Measurements from ENCODE around the gene CSPG4. TPM values are rescaled to one million over a fixed set of nuclear protein-coding genes. Genes with fewer than 3 reads are reported as not detected.

CSPG4 gene
- total and polyA plus RNA-seq, 2 of the 8 experiments (the other 6 are each of a cell fraction or from before 2014, with no cell fraction given) = 1.4 to 3.0 TPM

DNA sequence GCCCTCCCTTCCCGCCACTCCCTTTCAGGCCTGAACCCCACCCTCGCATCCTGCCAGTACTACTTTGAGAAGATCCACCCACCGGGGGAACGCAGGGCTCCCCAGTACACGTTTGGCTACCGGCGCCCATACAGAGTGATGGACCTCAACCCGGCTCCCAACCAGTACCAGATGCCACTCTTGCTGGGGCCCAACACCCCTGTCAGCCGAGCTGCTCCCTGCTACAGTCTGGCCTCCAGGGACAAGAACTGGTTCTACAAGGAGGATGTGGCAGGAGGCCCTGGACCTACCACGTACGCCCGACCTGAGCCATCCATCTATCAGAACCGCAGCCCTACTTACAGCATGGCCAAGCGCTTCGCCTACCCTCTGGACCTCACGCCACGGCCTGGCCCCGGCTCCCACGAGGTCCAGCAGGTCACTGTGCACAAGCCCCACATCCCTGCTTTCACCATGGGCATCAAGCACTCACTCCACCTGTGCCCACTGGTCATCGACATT, 14.4 kb upstream of the CSPG4 start:
- no peak overlapping the region for H3K18ac ChIP-seq (ENCODE audit: extremely low read depth, low read length)
- H4K20me1 ChIP-seq (replicated peaks in 1 of 2; ENCODE audit: control insufficient read depth in 1 of 2, insufficient read depth in 2 of 2, low read length in 2 of 2) = peaks cover 0 to 2% of the 10 kb centered on the region in 2 experiments
- no peak overlapping the region for H4K8ac ChIP-seq (ENCODE audit: extremely low read depth, insufficient read depth, low read length)
- no peak overlapping the region; a peak in 1 of 7 replicates for H3K9ac ChIP-seq (replicated peaks in 1 of 4; ENCODE audit: extremely low read depth in 1 of 4, low read depth in 3 of 4, low read length in 3 of 4)
- H4K5ac ChIP-seq (ENCODE audit: insufficient read length, low read depth, low read length) = no peak overlapping the region
- H3K27ac ChIP-seq (ENCODE audit: low read depth, low read length) = no peak overlapping the region
- no peaks in the 10 kb centered on the region; the same call in 1 of the 2 replicates for H3K79me1 ChIP-seq (ENCODE audit: low read depth, low read length)
- TF ChIP-seq POLR2AphosphoS5 (IDR thresholded peaks at IDR 0.05; ENCODE audit: low read depth, low read length) = no peak
- 0 out of 7 replicates have a peak, but pooled peaks cover 0 to 3% (median 0%) of the 10 kb centered on the region in 4 experiments for H3K4me1 ChIP-seq (replicated peaks in 1 of 4; ENCODE audit: control insufficient read depth in 3 of 4, insufficient read depth in 4 of 4, low read length in 3 of 4)
- DNase-seq (ENCODE audit: low read depth in 1 of 2, low spot score in 2 of 2) (no peak), FAIRE-seq (no peak)
- H3K14ac ChIP-seq (ENCODE audit: insufficient read length) = no peak overlapping the region
- no peak overlapping the region for H2BK12ac ChIP-seq (ENCODE audit: low read depth, low read length)
- H2AFZ ChIP-seq (ENCODE audit: low read length) = no peak overlapping the region
- H2BK5ac ChIP-seq (ENCODE audit: low read depth, low read length) = no peak overlapping the region
- 0 out of 2 replicates have a peak overlapping the region, but pooled peaks have one; percentile 53 for H2AK5ac ChIP-seq (ENCODE audit: low read depth, low read length)
- H2BK120ac ChIP-seq (replicated peaks; ENCODE audit: low read depth, low read length) = no peak overlapping the region
- no peak overlapping the region for H3K4me2 ChIP-seq (ENCODE audit: insufficient read depth in 1 of 2, low read depth in 2 of 2, low read length in 2 of 2)
- no peak overlapping the region for H2BK15ac ChIP-seq (ENCODE audit: low read length)
- no peaks in the 10 kb centered on the region for H3K23me2 ChIP-seq (ENCODE audit: low read depth, low read length)
- no peaks in the 10 kb centered on the region for H3K36me3 ChIP-seq (ENCODE audit: control insufficient read depth in 2 of 4, insufficient read depth in 4 of 4, low read length in 3 of 4)
- no peak overlapping the region for H3K23ac ChIP-seq (ENCODE audit: insufficient read length)
- H3K56ac ChIP-seq (replicated peaks; ENCODE audit: insufficient read length, low read depth, low read length) = no peak overlapping the region
- H4K91ac ChIP-seq (replicated peaks; ENCODE audit: insufficient read length, low read length) = no peak overlapping the region
- no peak overlapping the region for H3K4me3 ChIP-seq (ENCODE audit: extremely low read depth in 1 of 4, insufficient read depth in 2 of 4, low read depth in 3 of 4, low read length in 4 of 4)
- no peaks in the 10 kb centered on the region for H3K9me3 ChIP-seq (ENCODE audit: insufficient read depth in 2 of 2, low read depth in 1 of 2, low read length in 1 of 2)
- no peak overlapping the region for H3K4ac ChIP-seq (replicated peaks; ENCODE audit: insufficient read length, low read depth, low read length)
- CTCF ChIA-PET (ENCODE audit: partially characterized antibody) = interaction anchor here (0.6 to 15.3 kb wide), 10 partner anchors 14 to 253 kb away, joined by 3 to 224 read pairs (median 8); partner anchors contain the start of gene CSPG4
- POLR2A ChIA-PET (ENCODE audit: partially characterized antibody) = no interaction called here
- no peaks in the 10 kb centered on the region; a peak in 3 of 7 replicates for H3K27me3 ChIP-seq (replicated peaks in 1 of 4; ENCODE audit: control insufficient read depth in 3 of 4, extremely low read depth in 1 of 4, insufficient read depth in 3 of 4, low read length in 3 of 4)
- 81% methylated on average over 20 of the region's 20 CpGs; no CpG with 5 or more reads in 1 of the 2 experiments for WGBS, 2 experiments (ENCODE audit: extremely low coverage in 1 of 2, insufficient coverage in 1 of 2, insufficient read length in 1 of 2, insufficient replicate concordance in 2 of 2, low coverage in 1 of 2, low lambda C conversion rate in 2 of 2, missing lambda C conversion rate in 1 of 2)
- no peaks in the 10 kb centered on the region for H3K79me2 ChIP-seq (ENCODE audit: control insufficient read depth in 1 of 2, insufficient read depth in 2 of 2, low read length in 2 of 2)
- H2BK20ac ChIP-seq (ENCODE audit: low read length) = no peak overlapping the region

Measured in H1 (cell line).